Erythroblast (primary cell): ENCODE results near the gene FOXK1.

Experiments
- DNase-seq, 2 experiments: peaks; one replicate each; lab custom pipeline; 2025; lab: John Stamatoyannopoulos, UW
- GATA1 ChIP-seq: IDR thresholded peaks from 2 replicates; pipeline ENCODE4 v1.6.1; 2011; ENCODE audit warnings: low read depth, mild to moderate bottlenecking, control low read depth, low read length, moderate library complexity
- POLR2A ChIP-seq: IDR thresholded peaks from 2 replicates; pipeline ENCODE4 v1.6.1; 2011; ENCODE audit warnings: mild to moderate bottlenecking, low read length

FOXK1 gene

DNA sequence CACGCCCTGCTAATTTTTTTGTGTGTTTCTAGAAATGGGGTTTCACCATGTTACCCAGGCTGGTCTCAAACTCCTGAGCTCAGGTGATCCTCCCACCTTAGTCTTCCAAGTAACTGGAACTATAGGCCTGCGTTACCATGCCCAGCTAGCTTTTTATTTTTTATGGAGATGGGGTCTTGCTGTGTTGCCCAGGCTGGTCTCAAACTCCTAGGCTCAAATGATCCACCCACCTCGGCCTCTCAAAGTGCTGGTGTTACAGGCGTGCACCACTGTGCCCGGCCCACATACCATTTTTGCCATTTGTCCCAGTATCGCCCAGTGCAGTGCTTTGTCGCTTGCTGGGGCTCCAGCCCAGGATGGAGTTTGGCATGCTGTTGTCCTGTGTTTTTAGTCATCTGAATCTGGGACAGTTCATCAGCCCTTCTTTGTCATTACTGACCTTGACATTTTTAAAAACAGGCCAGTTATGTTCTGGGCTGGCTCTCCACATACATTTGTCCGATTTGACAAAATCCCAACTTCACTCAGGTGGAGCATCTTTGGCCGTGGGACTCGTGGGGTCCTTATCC is 16.7 kb downstream of the FOXK1 start:
- TF ChIP-seq POLR2A (no peak), GATA1 (no peak)

DNA sequence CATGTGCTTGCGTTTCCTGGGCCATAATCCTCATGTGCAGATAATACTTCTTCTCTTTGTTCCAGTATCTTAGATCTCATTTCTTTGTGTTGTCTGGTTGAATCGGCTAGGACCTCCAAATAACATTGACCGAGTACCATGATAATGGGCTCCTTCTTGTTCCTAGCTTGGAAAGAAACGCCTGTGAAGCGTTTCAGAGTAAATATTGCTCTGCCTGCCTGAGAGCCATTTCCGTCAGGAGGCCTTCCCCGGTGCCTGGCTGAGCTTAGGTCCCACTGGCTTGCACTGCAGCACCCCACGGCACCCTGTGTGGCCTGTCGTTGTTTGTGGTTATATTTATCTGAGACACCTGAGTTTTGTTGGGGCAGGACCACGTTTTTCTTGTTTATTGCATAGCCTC is 17.7 kb downstream of the FOXK1 start:
- no peak for TF ChIP-seq POLR2A
- TF ChIP-seq GATA1, result no peak
- no peak for DNase-seq

More for the DNA sequence above, 16.7 kb downstream of the FOXK1 start:
- no peak for DNase-seq

DNA sequence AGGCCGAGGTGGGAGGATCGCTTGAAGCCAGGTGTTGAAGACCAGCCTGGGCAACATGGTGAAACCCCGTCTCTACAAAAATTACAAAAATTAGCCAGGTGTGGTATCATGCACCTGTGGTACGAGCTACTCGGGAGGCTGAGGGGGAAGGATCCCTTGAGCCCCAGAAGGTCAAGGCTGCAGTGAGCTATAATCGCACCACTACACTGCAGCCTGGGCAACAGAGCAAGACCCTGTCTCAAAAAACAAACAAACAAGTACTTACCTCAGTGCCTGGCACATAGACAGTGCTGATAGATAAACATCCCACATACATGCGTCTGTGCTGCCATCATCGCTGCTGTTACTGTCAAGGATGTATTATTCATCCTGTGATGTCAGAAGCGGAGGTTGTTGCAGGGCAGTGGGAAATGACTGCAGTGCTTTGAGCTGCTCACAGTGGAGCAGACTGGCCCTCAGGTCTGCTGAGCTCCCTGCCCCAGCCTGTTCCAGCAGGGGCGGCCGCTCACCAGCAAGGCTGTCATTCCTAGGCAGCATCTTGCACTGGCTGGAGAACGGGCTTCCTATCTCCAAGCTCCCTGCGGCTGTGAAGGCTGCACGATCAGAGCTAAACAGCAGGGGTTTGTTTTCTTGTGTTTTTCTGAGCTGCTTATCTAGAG is 18.6 kb downstream of the FOXK1 start:
- peak in 1 of 2 experiments; percentile 13 for DNase-seq
- no peak for TF ChIP-seq POLR2A
- TF ChIP-seq GATA1, result no peak

DNA sequence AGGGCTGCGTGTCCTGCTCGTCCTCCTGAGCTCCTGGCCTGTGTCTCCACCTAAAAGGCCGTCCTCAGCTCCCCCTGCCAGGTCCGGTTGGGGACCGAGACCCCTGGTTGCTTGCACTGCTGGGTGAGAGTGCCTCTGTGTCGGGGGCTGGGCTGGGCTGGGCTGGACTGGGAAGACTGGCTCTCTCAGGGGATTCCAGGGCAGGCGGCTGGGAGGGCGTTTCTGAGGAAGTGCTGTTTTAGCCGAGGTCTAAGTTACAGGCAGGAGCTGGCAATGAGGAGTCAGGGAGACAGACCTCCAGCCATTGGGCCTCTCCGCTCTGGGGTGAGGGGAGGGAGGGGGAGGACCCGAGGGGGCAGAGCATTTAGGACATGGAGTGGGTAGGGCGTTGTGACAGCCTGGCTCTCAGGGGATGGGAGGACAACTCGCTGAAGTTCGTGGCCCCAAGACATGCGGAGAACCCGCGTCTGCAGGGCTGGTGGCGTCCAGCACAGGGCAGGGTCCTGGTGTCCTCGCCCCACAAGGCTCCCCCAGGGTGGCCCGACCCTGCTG is 20.9 kb downstream of the FOXK1 start:
- no peak for DNase-seq
- no peak for TF ChIP-seq POLR2A
- no peak for TF ChIP-seq GATA1

DNA sequence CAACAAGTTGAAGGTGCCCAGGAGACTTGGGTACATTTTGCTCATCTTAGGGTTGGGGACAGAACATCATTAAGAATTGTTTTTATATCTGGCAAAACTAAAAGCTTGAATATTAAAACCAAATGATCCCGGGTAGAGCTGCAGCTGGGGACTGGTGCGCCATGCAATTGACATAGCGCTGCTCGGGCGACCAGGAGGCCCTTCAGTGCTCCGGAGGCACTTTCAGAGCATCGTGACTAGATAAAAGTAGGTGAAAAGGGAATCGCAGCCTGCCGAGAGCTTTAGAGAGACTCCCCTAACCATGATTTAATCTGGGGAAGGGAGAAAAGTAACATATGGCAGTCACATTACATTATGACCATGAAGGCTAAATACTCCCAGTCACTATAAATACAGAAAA is 21.4 kb downstream of the FOXK1 start:
- DNase-seq, result no peak
- TF ChIP-seq GATA1 (no peak), POLR2A (no peak)

DNA sequence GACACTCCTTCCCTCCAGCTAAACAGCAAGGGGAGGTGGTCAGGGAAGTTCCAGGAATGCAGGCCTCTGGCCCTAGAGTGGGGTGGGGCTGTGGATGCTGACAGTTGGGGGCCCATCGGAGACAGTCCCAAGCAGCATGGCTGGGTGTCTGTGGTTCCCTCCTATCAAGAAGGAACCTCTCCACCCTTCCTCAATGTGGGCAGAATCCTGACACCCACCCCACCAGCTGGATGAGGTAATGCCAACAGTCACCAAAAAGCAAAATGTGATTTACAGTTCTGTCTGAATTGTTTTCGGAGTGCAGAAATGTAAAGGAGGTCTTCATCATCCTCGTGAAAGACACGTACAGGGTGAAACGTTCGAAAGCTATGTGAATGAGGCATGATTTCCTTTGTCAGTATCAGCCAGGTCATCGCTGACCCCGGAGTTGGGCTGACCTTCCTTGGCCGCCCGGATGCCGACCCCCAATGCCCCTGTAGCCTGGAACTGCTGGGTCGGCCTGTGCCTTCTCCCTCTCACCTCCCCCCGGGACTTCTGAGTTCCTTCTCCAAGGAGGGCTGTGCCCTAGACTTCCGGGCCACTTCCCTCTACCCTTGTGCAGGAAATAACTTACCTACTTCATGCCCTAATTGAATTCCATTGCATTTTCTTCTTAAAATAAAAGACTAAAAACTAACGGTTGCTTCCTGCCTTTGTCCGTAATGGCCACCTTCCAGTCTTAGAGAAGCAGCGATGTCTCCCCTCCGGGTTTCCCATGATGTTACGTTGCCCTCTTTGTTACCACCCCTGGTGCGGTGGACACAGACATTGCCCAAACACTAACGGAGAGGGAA is 24.5 kb downstream of the FOXK1 start:
- DNase-seq, result no peak
- TF ChIP-seq GATA1 (no peak), POLR2A (no peak)

DNA sequence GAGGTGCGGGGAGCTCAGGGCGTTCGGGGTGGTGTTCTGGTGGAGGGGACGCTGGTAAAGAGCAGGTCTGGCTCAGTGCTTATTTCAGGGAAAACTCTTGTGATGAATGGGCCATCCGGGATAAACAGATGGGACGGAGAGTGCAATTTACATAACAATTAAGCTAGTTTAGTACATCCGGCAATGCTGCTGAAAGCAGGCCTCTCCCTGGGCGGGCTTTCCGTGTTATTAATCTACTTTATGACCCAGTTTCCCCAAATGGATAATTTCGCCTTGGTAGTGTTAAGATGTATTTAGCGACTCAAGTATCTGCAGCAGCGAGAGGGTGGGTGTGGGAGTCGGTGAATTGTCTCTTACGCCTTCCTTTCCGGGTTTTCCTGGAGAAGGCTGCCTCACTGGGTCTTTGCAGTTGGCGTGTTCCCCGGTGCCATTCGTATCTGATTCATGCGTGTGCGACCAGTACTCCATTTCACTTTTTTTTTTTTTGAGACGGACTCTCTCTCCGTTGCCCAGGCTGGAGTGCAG is 25.2 kb downstream of the FOXK1 start:
- TF ChIP-seq POLR2A, result no peak
- TF ChIP-seq GATA1, result no peak
- DNase-seq, result no peak

DNA sequence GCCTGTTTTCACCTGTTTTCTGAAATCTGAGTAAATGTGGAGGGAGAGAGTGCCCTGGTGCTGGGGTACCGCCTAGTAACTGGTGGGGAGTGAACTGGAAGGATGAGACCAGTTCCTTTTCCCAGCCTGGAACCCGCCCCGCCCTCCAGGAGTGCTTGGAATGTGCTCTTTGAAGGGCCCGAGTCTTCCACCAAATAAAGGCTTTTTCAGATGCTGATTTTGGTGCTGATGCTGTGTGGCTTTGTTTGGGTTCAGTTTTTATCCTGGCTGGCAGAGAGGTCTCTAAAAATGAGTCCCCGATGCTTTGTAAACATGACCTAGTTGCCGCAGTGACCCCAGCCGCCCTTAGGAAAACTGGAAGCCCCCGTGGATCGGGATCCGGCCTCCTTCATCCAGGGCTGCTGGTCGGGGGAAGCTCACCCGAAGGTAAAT is 25.9 kb downstream of the FOXK1 start:
- DNase-seq, result no peak
- no peak for TF ChIP-seq POLR2A
- TF ChIP-seq GATA1, result no peak

DNA sequence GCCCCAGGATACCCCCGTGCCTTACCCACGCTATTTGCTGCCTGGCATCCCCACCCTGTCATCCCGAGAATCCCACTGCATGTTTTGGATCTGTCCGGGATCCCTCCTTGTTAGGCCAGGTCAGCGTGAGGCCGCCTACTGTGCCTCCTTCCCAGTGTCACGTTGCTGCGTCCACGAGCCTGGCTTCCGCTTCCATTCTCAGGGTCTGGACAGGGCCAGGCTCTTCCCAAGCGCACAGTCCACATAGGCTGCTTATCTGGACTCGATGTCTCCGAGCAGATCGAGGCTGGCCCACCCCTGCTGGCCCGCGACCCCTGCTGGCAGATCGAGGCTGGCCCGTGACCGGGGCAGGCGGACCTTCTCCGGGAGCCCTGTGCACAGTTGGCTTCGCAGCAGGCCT is 27.1 kb downstream of the FOXK1 start:
- no peak for DNase-seq
- TF ChIP-seq POLR2A (no peak), GATA1 (no peak)

DNA sequence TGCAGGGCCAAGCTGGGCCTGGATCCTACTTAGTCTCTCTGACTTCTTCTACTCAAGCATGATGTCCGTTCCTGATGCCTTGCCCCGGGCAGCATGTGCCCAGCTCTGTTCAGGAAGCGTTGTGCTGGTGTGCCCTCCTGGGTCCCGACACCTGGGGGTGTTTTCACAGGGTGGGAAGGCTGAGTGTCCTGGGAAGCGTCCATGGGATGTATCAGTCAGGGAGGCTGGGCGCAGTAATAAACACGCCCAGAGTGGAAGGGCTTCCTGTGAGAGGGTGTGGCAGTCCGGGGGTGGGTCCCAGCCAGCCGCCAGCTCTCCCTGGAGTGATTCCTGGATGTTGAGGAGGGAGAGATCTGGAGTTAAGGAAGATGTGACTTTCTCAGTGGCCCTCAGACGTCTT is 29.0 kb downstream of the FOXK1 start:
- DNase-seq, result no peak
- TF ChIP-seq GATA1, result no peak
- TF ChIP-seq POLR2A, result no peak

DNA sequence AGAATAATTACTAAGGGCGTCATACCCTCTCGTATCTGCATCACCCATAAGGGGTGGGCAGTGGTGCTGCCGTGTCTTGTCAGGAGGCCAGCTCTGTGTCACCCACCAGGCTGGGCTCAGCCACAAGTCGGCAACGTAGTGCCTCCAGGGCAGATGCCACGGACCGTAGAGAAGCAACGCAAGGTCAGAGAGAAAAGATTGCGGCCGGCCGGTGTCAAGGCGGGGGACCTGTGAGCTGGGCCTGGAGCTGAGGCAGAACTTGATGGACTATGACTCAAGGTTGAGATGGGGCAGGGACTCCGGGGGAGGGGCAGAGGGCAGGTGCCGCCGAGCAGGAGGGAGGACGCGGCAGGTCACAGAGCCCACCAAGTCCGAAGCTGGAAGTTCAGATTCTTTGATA is 29.5 kb downstream of the FOXK1 start:
- no peak for DNase-seq
- TF ChIP-seq POLR2A (no peak), GATA1 (no peak)

DNA sequence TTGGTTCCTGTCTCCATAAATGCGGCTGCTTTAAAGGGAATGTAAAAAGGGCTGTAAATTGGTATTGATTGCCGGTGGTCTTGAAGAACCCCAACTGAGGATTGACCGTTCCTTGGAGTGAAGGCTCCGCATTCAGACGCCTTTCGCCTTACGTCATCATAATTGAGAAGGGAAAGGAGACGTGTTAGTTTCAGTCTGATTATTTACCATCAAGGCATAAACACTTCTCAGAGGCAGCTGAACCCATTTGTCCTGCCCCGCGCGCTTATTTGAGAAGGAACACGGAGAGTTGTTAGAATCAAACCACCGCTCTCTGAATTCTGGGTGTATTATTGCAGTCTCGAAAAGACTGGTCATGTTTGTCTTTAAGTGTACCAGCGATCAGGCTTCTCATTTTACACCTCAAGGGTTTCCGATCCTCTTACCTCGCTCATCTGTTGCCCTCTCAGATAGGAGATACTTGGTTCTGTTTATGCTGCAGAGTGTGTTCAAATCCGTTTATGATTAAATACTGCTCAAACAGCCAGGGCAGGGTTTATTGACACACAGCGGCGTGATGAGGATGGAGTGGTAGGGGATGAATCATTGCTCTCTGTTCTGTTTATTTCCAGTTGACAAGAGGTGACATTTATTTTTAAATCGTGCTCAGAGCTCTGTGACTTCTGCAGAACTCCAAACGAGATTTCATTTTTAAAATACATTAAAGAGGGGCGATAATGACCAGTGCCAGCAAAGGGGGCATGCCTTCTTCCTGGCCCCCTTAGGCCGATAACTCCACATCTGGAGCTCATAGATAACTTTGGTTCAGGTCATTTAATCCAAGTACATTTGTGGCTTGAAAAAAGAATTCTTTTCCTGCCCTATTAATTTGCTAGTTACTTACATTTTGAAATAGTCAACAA is 30.4 kb downstream of the FOXK1 start:
- TF ChIP-seq POLR2A (no peak), GATA1 (no peak)
- peak; percentile 26 to 31 for DNase-seq
